ENCODE results near the gene PDZD8.

The PDZD8 gene

GRCh38 chr10:117370205-117370604 is 5.0 kb downstream of the PDZD8 start:
- no peak for TF ChIP-seq CTCF (IDR thresholded peaks at IDR 0.05; ENCODE audit: low read depth, low read length)
- H3K4me3 ChIP-seq (ENCODE audit: low read depth, low read length) = no peak overlapping the region

GRCh38 chr10:117367718-117368117 is 7.5 kb downstream of the PDZD8 start:
- no peak for TF ChIP-seq CTCF (IDR thresholded peaks at IDR 0.05; ENCODE audit: low read depth, low read length)
- no peak overlapping the region for H3K4me3 ChIP-seq (ENCODE audit: low read depth, low read length)

DNA sequence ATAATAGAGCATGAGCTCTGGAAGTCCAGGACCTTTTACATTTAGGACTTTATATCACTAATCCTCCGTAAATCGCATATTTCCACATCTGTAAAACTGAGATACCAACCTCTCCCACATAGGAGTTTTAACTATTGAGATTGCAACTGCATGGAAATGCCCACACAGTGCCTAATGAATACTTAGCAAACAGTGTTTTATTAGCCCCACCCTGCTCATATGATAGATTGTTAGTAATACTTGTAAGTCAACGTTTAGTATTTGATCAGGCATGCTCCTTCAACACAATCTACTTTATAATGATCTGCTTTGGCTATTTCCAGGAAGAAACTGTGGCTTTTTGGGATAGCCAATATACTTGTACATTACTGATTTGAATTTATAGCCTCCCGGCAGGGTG is 8.5 kb downstream of the PDZD8 start:
- no peak overlapping the region for H3K4me3 ChIP-seq (ENCODE audit: low read depth, low read length)
- TF ChIP-seq CTCF (IDR thresholded peaks at IDR 0.05; ENCODE audit: low read depth, low read length) = no peak

DNA sequence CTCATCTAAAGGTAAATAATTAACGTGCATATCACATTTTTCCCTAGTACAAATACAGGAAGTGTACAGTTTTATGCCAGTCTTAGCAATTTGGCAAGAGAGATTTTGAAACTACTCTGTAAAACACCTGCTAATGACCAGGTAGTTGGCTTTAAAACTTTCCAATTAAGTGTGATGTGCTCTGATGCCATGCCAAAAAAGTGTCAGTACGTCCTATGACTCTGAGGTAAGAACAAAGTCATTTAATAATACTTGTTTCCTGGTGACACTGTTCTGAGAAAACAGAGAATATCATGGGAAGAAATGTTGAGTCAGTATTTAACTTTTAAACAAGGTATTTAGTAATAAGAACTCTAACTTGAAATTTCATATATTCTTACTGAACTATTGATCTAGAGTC is 9.6 kb downstream of the PDZD8 start:
- TF ChIP-seq CTCF (IDR thresholded peaks at IDR 0.05; ENCODE audit: low read depth, low read length) = no peak
- H3K4me3 ChIP-seq (ENCODE audit: low read depth, low read length) = no peak overlapping the region

GRCh38 chr10:117364110-117364960 is 10.9 kb downstream of the PDZD8 start:
- TF ChIP-seq CTCF (IDR thresholded peaks at IDR 0.05; ENCODE audit: low read depth, low read length) = no peak
- no peak overlapping the region for H3K4me3 ChIP-seq (ENCODE audit: low read depth, low read length)

- H3K4me3 ChIP-seq (ENCODE audit: low read depth, low read length) = no peak overlapping the region
- TF ChIP-seq CTCF (IDR thresholded peaks at IDR 0.05; ENCODE audit: low read depth, low read length) = no peak
Measured at GRCh38 chr10:117363028-117363427, 12.2 kb downstream of the PDZD8 start.

GRCh38 chr10:117362313-117362712 is 12.9 kb downstream of the PDZD8 start:
- H3K4me3 ChIP-seq (ENCODE audit: low read depth, low read length) = no peak overlapping the region
- TF ChIP-seq CTCF (IDR thresholded peaks at IDR 0.05; ENCODE audit: low read depth, low read length) = no peak
